ENCODE data around the gene RPF1. TPM values are rescaled to one million over a fixed set of nuclear protein-coding genes. Genes with fewer than 3 reads are reported as not detected.
A peak's percentile ranks its signal among the peaks of the same experiment; 100 is the strongest.

RPF1 gene
- total RNA-seq, 1 experiment from 2014 or later, result 31.7 TPM

GRCh38 chr1:84476225-84476624, 2.8 kb upstream of the RPF1 start (continued):
- TF ChIP-seq ZNF532 (CRISPR knock-in tag; IDR thresholded peaks at IDR 0.05; ENCODE audit: borderline replicate concordance) (no peak), ZNF138 (CRISPR knock-in tag; conservative IDR thresholded peaks at IDR 0.05) (no peak), PREB (CRISPR knock-in tag; IDR thresholded peaks at IDR 0.05; ENCODE audit: borderline replicate concordance) (no peak), ELF4 (CRISPR knock-in tag; IDR thresholded peaks at IDR 0.05; ENCODE audit: low read depth) (no peak), ZNF219 (CRISPR knock-in tag; IDR thresholded peaks at IDR 0.05; ENCODE audit: borderline replicate concordance) (no peak)

- Mint-ChIP-seq H3K36me3 (peaks cover 30% of the 10 kb centered on the region), H3K4me3 (peak overlapping the region; percentile 97), H3K27me3 (ENCODE audit: low read depth) (peaks cover 42% of the 10 kb centered on the region), H3K9me3 (peaks cover 16% of the 10 kb centered on the region), H3K4me1 (peaks cover 8% of the 10 kb centered on the region), H3K27ac (no peak overlapping the region)
- DNase-seq (ENCODE audit: low spot score) (no peak), ATAC-seq (no peak)
- TF ChIP-seq JAZF1 (CRISPR knock-in tag; IDR thresholded peaks at IDR 0.05), result no peak
- CTCF ChIA-PET, result interaction anchor here (0.6 to 1.1 kb wide), 4 partner anchors 93 to 465 kb away, joined by 3 to 5 read pairs (median 3); no protein-coding TSS in a partner anchor
- POLR2A ChIA-PET, result interaction anchor here (0.8 kb wide), 1 partner anchor 26 kb away, joined by 4 read pairs; the partner anchor contains the start of genes GNG5 and SPATA1
These were observed 932 bp downstream of the RPF1 start for GRCh38 chr1:84479998-84480397.

- ChIA-PET POLR2A (no interaction called here), CTCF (interaction anchor here (0.6 to 1.1 kb wide), 2 partner anchors 295 to 464 kb away, joined by 3 read pairs; no protein-coding TSS in a partner anchor)
- Mint-ChIP-seq H3K27me3 (ENCODE audit: low read depth) (peaks cover 35% of the 10 kb centered on the region), H3K9me3 (peaks cover 17% of the 10 kb centered on the region), H3K36me3 (peaks cover 34% of the 10 kb centered on the region), H3K4me3 (peak overlapping the region; percentile 97), H3K27ac (no peak overlapping the region), H3K4me1 (peaks cover 8% of the 10 kb centered on the region)
- TF ChIP-seq HMGXB4 (CRISPR knock-in tag; IDR thresholded peaks at IDR 0.05) (no peak), TEAD4 (CRISPR knock-in tag; IDR thresholded peaks at IDR 0.05) (no peak), ATF1 (CRISPR knock-in tag; IDR thresholded peaks at IDR 0.05) (no peak), CDX4 (CRISPR knock-in tag; IDR thresholded peaks at IDR 0.05; ENCODE audit: borderline replicate concordance) (no peak), SMAD4 (CRISPR knock-in tag; IDR thresholded peaks at IDR 0.05) (no peak), MXD4 (CRISPR knock-in tag; IDR thresholded peaks at IDR 0.05; ENCODE audit: borderline replicate concordance) (no peak), PRRX2 (CRISPR knock-in tag; IDR thresholded peaks at IDR 0.05) (no peak), SMAD3 (CRISPR knock-in tag; IDR thresholded peaks at IDR 0.05; ENCODE audit: borderline replicate concordance) (no peak), AFF4 (CRISPR knock-in tag; IDR thresholded peaks at IDR 0.05; ENCODE audit: borderline replicate concordance) (no peak), ELF4 (CRISPR knock-in tag; IDR thresholded peaks at IDR 0.05; ENCODE audit: low read depth) (no peak), ZSCAN18 (CRISPR knock-in tag; IDR thresholded peaks at IDR 0.05) (no peak), ATF2 (CRISPR knock-in tag; IDR thresholded peaks at IDR 0.05; ENCODE audit: borderline replicate concordance, low read depth) (no peak), CREB1 (CRISPR knock-in tag; IDR thresholded peaks at IDR 0.05) (no peak)
- no peak for ATAC-seq
- DNase-seq (ENCODE audit: low spot score), result no peak
These were observed 1.6 kb downstream of the RPF1 start for GRCh38 chr1:84480650-84481049.

All from WTC11 (cell line).